Measurements from ENCODE around the gene NDUFB3.
"Not testable (repeated sequence)": the region's sequence is repeated elsewhere in the genome, so short reads cannot be mapped to it uniquely, and the experiment has no call there.

The NDUFB3 gene

GRCh38 chr2:201093573-201093972 is 21.8 kb downstream of the NDUFB3 start:
- no peak for DNase-seq (ENCODE audit: low spot score)

GRCh38 chr2:201100497-201100896 is 28.7 kb downstream of the NDUFB3 start:
- no peak for DNase-seq (ENCODE audit: low spot score)

GRCh38 chr2:201105759-201106158 is 34.0 kb downstream of the NDUFB3 start:
- DNase-seq (ENCODE audit: low spot score), result no peak

GRCh38 chr2:201107624-201108023 is 35.8 kb downstream of the NDUFB3 start:
- DNase-seq (ENCODE audit: low spot score), result no peak

- no peak for DNase-seq (ENCODE audit: low spot score)
These were observed 36.5 kb downstream of the NDUFB3 start for GRCh38 chr2:201108341-201108740.

- no peak for DNase-seq (ENCODE audit: low spot score)
These were observed 37.4 kb downstream of the NDUFB3 start for GRCh38 chr2:201109186-201109585.

GRCh38 chr2:201110615-201111014 is 38.8 kb downstream of the NDUFB3 start:
- DNase-seq (ENCODE audit: low spot score), result no peak

GRCh38 chr2:201111096-201111495 is 39.3 kb downstream of the NDUFB3 start:
- DNase-seq (ENCODE audit: low spot score), result no peak

GRCh38 chr2:201114350-201114749 is 42.5 kb downstream of the NDUFB3 start:
- no peak for DNase-seq (ENCODE audit: low spot score)

GRCh38 chr2:201114846-201115245 is 43.0 kb downstream of the NDUFB3 start:
- no peak for DNase-seq (ENCODE audit: low spot score)

- peak; percentile 57 for DNase-seq (ENCODE audit: low spot score)
These were observed 44.5 kb downstream of the NDUFB3 start, which contains the start of gene CFLAR for GRCh38 chr2:201116115-201116958. Gene CFLAR (plus strand): TSS chr2:201116164. CDS start chr2:201129866, 13,702 bp downstream.

GRCh38 chr2:201116959-201117734 is 45.3 kb downstream of the NDUFB3 start:
- DNase-seq (ENCODE audit: low spot score), result peak; percentile 32

- DNase-seq (ENCODE audit: low spot score), result not testable (repeated sequence)
These were observed 45.9 kb downstream of the NDUFB3 start for GRCh38 chr2:201117735-201118094.

- DNase-seq (ENCODE audit: low spot score), result peak; percentile 50
These were observed 46.5 kb downstream of the NDUFB3 start for GRCh38 chr2:201118121-201118960.

- DNase-seq (ENCODE audit: low spot score), result no peak
These were observed 47.4 kb downstream of the NDUFB3 start for GRCh38 chr2:201118961-201119854.

GRCh38 chr2:201122276-201122675 is 50.5 kb downstream of the NDUFB3 start:
- DNase-seq (ENCODE audit: low spot score), result no peak

- no peak for DNase-seq (ENCODE audit: low spot score)
These were observed 54.7 kb downstream of the NDUFB3 start for GRCh38 chr2:201126308-201127151.

- no peak for DNase-seq (ENCODE audit: low spot score)
These were observed 55.3 kb downstream of the NDUFB3 start for GRCh38 chr2:201127152-201127511.

- DNase-seq (ENCODE audit: low spot score), result no peak
These were observed 55.8 kb downstream of the NDUFB3 start for GRCh38 chr2:201127570-201127969.

GRCh38 chr2:201128033-201128432 is 56.2 kb downstream of the NDUFB3 start:
- no peak for DNase-seq (ENCODE audit: low spot score)
